ENCODE data around the gene DMBX1. TPM values are rescaled to one million over a fixed set of nuclear protein-coding genes. Genes with fewer than 3 reads are reported as not detected.

The DMBX1 gene
- total RNA-seq, 4 donors from 2014 or later: not detected

GRCh38 chr1:46508757-46509156, 19.1 kb downstream of the DMBX1 start:
- WGBS: 72% methylated on average over 5 of the region's 5 CpGs
- intact Hi-C loops (cut with DNase I): no loop called here
- TF ChIP-seq POLR2AphosphoS5 (IDR thresholded peaks at IDR 0.05) (no peak), EP300 (IDR thresholded peaks at IDR 0.05) (no peak), CTCF (IDR thresholded peaks at IDR 0.05) (no peak), POLR2A (IDR thresholded peaks at IDR 0.05; ENCODE audit: low read depth) (no peak)

GRCh38 chr1:46510341-46510997, 20.8 kb downstream of the DMBX1 start:
- H3K27me3 ChIP-seq: peaks cover 0 to 31% (median 0%) of the 10 kb centered on the region in 4 donors
- intact Hi-C loops (cut with DNase I): no loop called here
- H3K9me3 ChIP-seq: no peaks in the 10 kb centered on the region
- no peak for TF ChIP-seq CTCF (IDR thresholded peaks at IDR 0.05)
- no peak for TF ChIP-seq POLR2AphosphoS5 (IDR thresholded peaks at IDR 0.05)
- no peak for TF ChIP-seq EP300 (IDR thresholded peaks at IDR 0.05)
- no peak for TF ChIP-seq POLR2A (IDR thresholded peaks at IDR 0.05; ENCODE audit: low read depth)
- H3K4me1 ChIP-seq: no peaks in the 10 kb centered on the region
- no peak overlapping the region for H3K4me3 ChIP-seq
- no peak for DNase-seq (ENCODE audit: extremely low spot score)
- H3K36me3 ChIP-seq: no peaks in the 10 kb centered on the region
- no peak overlapping the region for H3K27ac ChIP-seq (replicated peaks in 1 of 4)
- 95% methylated on average over 16 of the region's 19 CpGs for whole genome bisulfite sequencing

More at GRCh38 chr1:46508757-46509156, 19.1 kb downstream of the DMBX1 start:
- DNase-seq (ENCODE audit: extremely low spot score): no peak
- H3K36me3 ChIP-seq: no peaks in the 10 kb centered on the region
- no peaks in the 10 kb centered on the region for H3K9me3 ChIP-seq
- peaks cover 0 to 32% (median 0%) of the 10 kb centered on the region in 4 donors for H3K27me3 ChIP-seq
- no peak overlapping the region for H3K27ac ChIP-seq (replicated peaks in 1 of 4)
- H3K4me1 ChIP-seq: no peaks in the 10 kb centered on the region
- no peak overlapping the region for H3K4me3 ChIP-seq

GRCh38 chr1:46510998-46511365, 21.3 kb downstream of the DMBX1 start:
- Histone ChIP-seq H3K27me3 (peaks cover 0 to 31% (median 0%) of the 10 kb centered on the region in 4 donors), H3K4me3 (no peak overlapping the region), H3K27ac (replicated peaks in 1 of 4) (no peak overlapping the region), H3K36me3 (no peaks in the 10 kb centered on the region), H3K9me3 (no peaks in the 10 kb centered on the region), H3K4me1 (no peaks in the 10 kb centered on the region)
- DNase-seq (ENCODE audit: extremely low spot score): no peak
- intact Hi-C loops (cut with DNase I): no loop called here
- TF ChIP-seq POLR2A (IDR thresholded peaks at IDR 0.05; ENCODE audit: low read depth): no peak
- TF ChIP-seq POLR2AphosphoS5 (IDR thresholded peaks at IDR 0.05): no peak
- no peak for TF ChIP-seq EP300 (IDR thresholded peaks at IDR 0.05)
- 85% methylated on average over 4 of the region's 8 CpGs for WGBS

- no peaks in the 10 kb centered on the region for H3K9me3 ChIP-seq
- DNase-seq (ENCODE audit: extremely low spot score): no peak
- H3K27ac ChIP-seq (replicated peaks in 1 of 4): no peak overlapping the region
- no peaks in the 10 kb centered on the region for H3K4me1 ChIP-seq
- H3K36me3 ChIP-seq: no peaks in the 10 kb centered on the region
- 82% methylated on average over 15 of the region's 23 CpGs for WGBS
- intact Hi-C loops (cut with DNase I): no loop called here
- TF ChIP-seq CTCF (IDR thresholded peaks at IDR 0.05) (no peak), POLR2AphosphoS5 (IDR thresholded peaks at IDR 0.05) (no peak), EP300 (IDR thresholded peaks at IDR 0.05) (no peak), POLR2A (IDR thresholded peaks at IDR 0.05; ENCODE audit: low read depth) (no peak)
- peaks cover 0 to 29% (median 0%) of the 10 kb centered on the region in 4 donors for H3K27me3 ChIP-seq
- no peak overlapping the region for H3K4me3 ChIP-seq
These were observed 22.6 kb downstream of the DMBX1 start for GRCh38 chr1:46512135-46512791.

- Histone ChIP-seq H3K4me1 (no peaks in the 10 kb centered on the region), H3K4me3 (no peak overlapping the region), H3K36me3 (no peaks in the 10 kb centered on the region), H3K27ac (replicated peaks in 1 of 4) (no peak overlapping the region), H3K27me3 (peaks cover 0 to 32% (median 0%) of the 10 kb centered on the region in 4 donors), H3K9me3 (no peaks in the 10 kb centered on the region)
- intact Hi-C loops (cut with DNase I): no loop called here
- WGBS: 59% methylated on average over 6 of the region's 6 CpGs
- DNase-seq (ENCODE audit: extremely low spot score): no peak
- no peak for TF ChIP-seq POLR2A (IDR thresholded peaks at IDR 0.05; ENCODE audit: low read depth)
- no peak for TF ChIP-seq POLR2AphosphoS5 (IDR thresholded peaks at IDR 0.05)
- no peak for TF ChIP-seq CTCF (IDR thresholded peaks at IDR 0.05)
- no peak for TF ChIP-seq EP300 (IDR thresholded peaks at IDR 0.05)
These were observed 23.2 kb downstream of the DMBX1 start for GRCh38 chr1:46512792-46513190.
